Activated CD4-positive, alpha-beta memory T cell treated with anti-CD3 and anti-CD28 coated beads for 36 hours (primary cell): ENCODE data around the gene NDUFAF3. TPM values are rescaled to one million over a fixed set of nuclear protein-coding genes. Genes with fewer than 3 reads are reported as not detected.

Experiments used
- CTCF ChIA-PET: fragments of 350-600 bp; sonication (Branson Sonifier 250); formaldehyde crosslinking; loops from one replicate; lab custom pipeline; 2021; ENCODE audit warnings: antibody characterized with exemption, inconsistent platforms; lab: Charles Lee
- POLR2A ChIA-PET: fragments of 350-600 bp; sonication (Branson Sonifier 250); formaldehyde crosslinking; loops from one replicate; lab custom pipeline; 2021; ENCODE audit warnings: antibody characterized with exemption; lab: Charles Lee
- DNase-seq: peaks from one replicate; pipeline ENCODE4 v3.0.0-alpha.2; 2020
- H3K27ac Mint-ChIP-seq: one replicate; pipeline ENCODE4 v1.8.0; 2021; ENCODE audit warnings: mixed read lengths
- H3K27me3 Mint-ChIP-seq: one replicate; pipeline ENCODE4 v1.8.0; 2021; ENCODE audit warnings: mixed read lengths
- H3K36me3 Mint-ChIP-seq: one replicate; pipeline ENCODE4 v1.8.0; 2021; ENCODE audit warnings: mixed read lengths
- H3K4me1 Mint-ChIP-seq: one replicate; pipeline ENCODE4 v1.8.0; 2021; ENCODE audit warnings: low read depth, mixed read lengths
- H3K4me3 Mint-ChIP-seq: one replicate; pipeline ENCODE4 v1.8.0; 2021; ENCODE audit warnings: mild to moderate bottlenecking, mixed read lengths
- H3K9me3 Mint-ChIP-seq: one replicate; pipeline ENCODE4 v1.8.0; 2021; ENCODE audit warnings: mixed read lengths
- intact Hi-C: fragments of 100-400 bp; cut with micrococcal nuclease; formaldehyde crosslinking; loops from one replicate; pipeline ENCODE4 v1.15.1; 2023
- total RNA-seq, 2 experiments: library from RNA; stranded (reverse); gene quantifications; one replicate each; pipeline ENCODE4 v1.2.3, GENCODE V29; 2021

The NDUFAF3 gene
- total RNA-seq: 100 to 1,000 TPM; 101 to 106 TPM

GRCh38 chr3:49021813-49022687 lies at the start of gene NDUFAF3:
TSS of gene NDUFAF3 (plus strand) at chr3:49022121. CDS start at chr3:49022145, 24 bp downstream.
- peak within 1 kb of the TSS; percentile 97 for H3K4me3 Mint-ChIP-seq
- H3K9me3 Mint-ChIP-seq: no peaks in the 10 kb centered on the region
- peaks cover 56% of the 10 kb centered on the region for H3K4me1 Mint-ChIP-seq
- H3K36me3 Mint-ChIP-seq: peaks cover 45% of the 10 kb centered on the region
- H3K27me3 Mint-ChIP-seq: no peaks in the 10 kb centered on the region
- POLR2A ChIA-PET: interaction anchor here (0.5 to 9.7 kb wide), 12 partner anchors 9 to 651 kb away, joined by 3 to 135 read pairs (median 4); partner anchors contain the start of genes ARIH2, P4HTM, QRICH1 and RHOA
- CTCF ChIA-PET: interaction anchor here (0.8 to 6.3 kb wide), 17 partner anchors 9 to 427 kb away, joined by 3 to 88 read pairs (median 5); partner anchors contain the start of genes ARIH2, P4HTM, QRICH1 and USP19
- intact Hi-C loops: loop anchor here (1.0 to 10.0 kb wide), 8 partner anchors 7 to 423 kb away; partner anchors contain the start of genes IMPDH2, IP6K2, QRICH1 and RHOA
- peak; percentile 96 for DNase-seq
- H3K27ac Mint-ChIP-seq: peak within 1 kb of the TSS; percentile 98

- no peaks in the 10 kb centered on the region for H3K27me3 Mint-ChIP-seq
- ChIA-PET POLR2A (interaction anchor here (1.1 kb wide), 1 partner anchor 55 kb away, joined by 3 read pairs; no protein-coding TSS in a partner anchor), CTCF (interaction anchor here (2.6 kb wide), 1 partner anchor 14 kb away, joined by 18 read pairs; no protein-coding TSS in a partner anchor)
- H3K4me1 Mint-ChIP-seq: no peaks in the 10 kb centered on the region
- no peak for DNase-seq
- peaks cover 55% of the 10 kb centered on the region for H3K36me3 Mint-ChIP-seq
- no peak overlapping the region for H3K4me3 Mint-ChIP-seq
- intact Hi-C loops: no loop called here
- H3K27ac Mint-ChIP-seq: peak overlapping the region; percentile 38
- H3K9me3 Mint-ChIP-seq: no peaks in the 10 kb centered on the region
These were observed 47.7 kb upstream of the NDUFAF3 start for GRCh38 chr3:48974076-48974864.

- intact Hi-C loops: no loop called here
- DNase-seq: no peak
- Mint-ChIP-seq H3K9me3 (no peaks in the 10 kb centered on the region), H3K27ac (no peak overlapping the region), H3K4me1 (peaks cover 2% of the 10 kb centered on the region), H3K27me3 (no peaks in the 10 kb centered on the region), H3K36me3 (peaks cover 46% of the 10 kb centered on the region), H3K4me3 (no peak overlapping the region)
- CTCF ChIA-PET: no interaction called here
- POLR2A ChIA-PET: no interaction called here
These were observed 42.5 kb upstream of the NDUFAF3 start for GRCh38 chr3:48979451-48979850.

- DNase-seq: no peak
- Mint-ChIP-seq H3K27me3 (no peaks in the 10 kb centered on the region), H3K27ac (no peak overlapping the region), H3K4me1 (peaks cover 3% of the 10 kb centered on the region), H3K36me3 (peaks cover 44% of the 10 kb centered on the region), H3K4me3 (no peak overlapping the region), H3K9me3 (no peaks in the 10 kb centered on the region)
- POLR2A ChIA-PET: no interaction called here
- intact Hi-C loops: no loop called here
- CTCF ChIA-PET: no interaction called here
These were observed 41.6 kb upstream of the NDUFAF3 start for GRCh38 chr3:48980295-48980694.

- POLR2A ChIA-PET: no interaction called here
- Mint-ChIP-seq H3K27ac (no peak overlapping the region), H3K27me3 (no peaks in the 10 kb centered on the region), H3K9me3 (no peaks in the 10 kb centered on the region), H3K4me3 (no peak overlapping the region), H3K36me3 (peaks cover 43% of the 10 kb centered on the region), H3K4me1 (peaks cover 5% of the 10 kb centered on the region)
- intact Hi-C loops: no loop called here
- CTCF ChIA-PET: no interaction called here
- DNase-seq: no peak
These were observed 39.9 kb upstream of the NDUFAF3 start for GRCh38 chr3:48982016-48982415.

GRCh38 chr3:48982686-48983085 lies 39.2 kb upstream of the NDUFAF3 start:
- ChIA-PET CTCF (no interaction called here), POLR2A (no interaction called here)
- peaks cover 41% of the 10 kb centered on the region for H3K36me3 Mint-ChIP-seq
- H3K4me3 Mint-ChIP-seq: no peak overlapping the region
- H3K27me3 Mint-ChIP-seq: no peaks in the 10 kb centered on the region
- no peak overlapping the region for H3K27ac Mint-ChIP-seq
- H3K9me3 Mint-ChIP-seq: no peaks in the 10 kb centered on the region
- H3K4me1 Mint-ChIP-seq: peaks cover 5% of the 10 kb centered on the region
- intact Hi-C loops: no loop called here
- DNase-seq: no peak

- Mint-ChIP-seq H3K9me3 (no peaks in the 10 kb centered on the region), H3K27ac (peak overlapping the region; percentile 10), H3K4me3 (no peak overlapping the region), H3K36me3 (peaks cover 37% of the 10 kb centered on the region), H3K4me1 (peaks cover 8% of the 10 kb centered on the region), H3K27me3 (no peaks in the 10 kb centered on the region)
- CTCF ChIA-PET: no interaction called here
- POLR2A ChIA-PET: no interaction called here
- intact Hi-C loops: no loop called here
- no peak for DNase-seq
These were observed 38.8 kb upstream of the NDUFAF3 start for GRCh38 chr3:48983096-48983495.

GRCh38 chr3:48984663-48985062 lies 37.3 kb upstream of the NDUFAF3 start:
- Mint-ChIP-seq H3K27me3 (no peaks in the 10 kb centered on the region), H3K4me3 (no peak overlapping the region), H3K27ac (peak overlapping the region; percentile 14), H3K4me1 (peaks cover 21% of the 10 kb centered on the region), H3K9me3 (no peaks in the 10 kb centered on the region), H3K36me3 (peaks cover 30% of the 10 kb centered on the region)
- DNase-seq: no peak
- intact Hi-C loops: no loop called here
- ChIA-PET CTCF (interaction anchor here (1.2 to 1.4 kb wide), 2 partner anchors 37 to 45 kb away, joined by 3 to 4 read pairs; partner anchors contain the start of genes IMPDH2 and NDUFAF3), POLR2A (no interaction called here)

- no peak overlapping the region for H3K4me3 Mint-ChIP-seq
- no peaks in the 10 kb centered on the region for H3K27me3 Mint-ChIP-seq
- intact Hi-C loops: no loop called here
- DNase-seq: no peak
- peaks cover 21% of the 10 kb centered on the region for H3K4me1 Mint-ChIP-seq
- peaks cover 29% of the 10 kb centered on the region for H3K36me3 Mint-ChIP-seq
- CTCF ChIA-PET: interaction anchor here (0.8 to 6.5 kb wide), 5 partner anchors 22 to 550 kb away, joined by 3 to 88 read pairs (median 32); partner anchors contain the start of genes NDUFAF3 and WDR6
- POLR2A ChIA-PET: no interaction called here
- peak overlapping the region; percentile 5 for H3K27ac Mint-ChIP-seq
- H3K9me3 Mint-ChIP-seq: no peaks in the 10 kb centered on the region
These were observed 36.0 kb upstream of the NDUFAF3 start for GRCh38 chr3:48985831-48986376.

GRCh38 chr3:48989126-48989795 lies 32.7 kb upstream of the NDUFAF3 start:
- intact Hi-C loops: loop anchor here (1.0 to 2.0 kb wide), 4 partner anchors 18 to 460 kb away; partner anchors contain the start of genes IMPDH2 and WDR6
- POLR2A ChIA-PET: interaction anchor here (0.7 to 4.3 kb wide), 8 partner anchors 18 to 211 kb away, joined by 3 to 46 read pairs (median 6); partner anchors contain the start of genes ARIH2, DALRD3, IMPDH2 and NDUFAF3
- peak overlapping the region; percentile 94 for H3K27ac Mint-ChIP-seq
- H3K9me3 Mint-ChIP-seq: no peaks in the 10 kb centered on the region
- H3K27me3 Mint-ChIP-seq: no peaks in the 10 kb centered on the region
- H3K4me3 Mint-ChIP-seq: peak overlapping the region; percentile 95
- peaks cover 15% of the 10 kb centered on the region for H3K36me3 Mint-ChIP-seq
- CTCF ChIA-PET: interaction anchor here (0.7 to 6.5 kb wide), 16 partner anchors 12 to 460 kb away, joined by 3 to 88 read pairs (median 12); partner anchors contain the start of genes DALRD3, IMPDH2, NDUFAF3 and QRICH1
- H3K4me1 Mint-ChIP-seq: peaks cover 37% of the 10 kb centered on the region
- no peak for DNase-seq
